GM18498 (cell line): ENCODE results near the gene CDHR1.

Experiments
- ATAC-seq: cut with Tn5 transposase; IDR thresholded peaks from one replicate; pipeline ENCODE4 v1.9.1; 2021; ENCODE audit warnings: mild to moderate bottlenecking, moderate library complexity; ENCODE audit not compliant: unreplicated experiment

CDHR1 gene

DNA sequence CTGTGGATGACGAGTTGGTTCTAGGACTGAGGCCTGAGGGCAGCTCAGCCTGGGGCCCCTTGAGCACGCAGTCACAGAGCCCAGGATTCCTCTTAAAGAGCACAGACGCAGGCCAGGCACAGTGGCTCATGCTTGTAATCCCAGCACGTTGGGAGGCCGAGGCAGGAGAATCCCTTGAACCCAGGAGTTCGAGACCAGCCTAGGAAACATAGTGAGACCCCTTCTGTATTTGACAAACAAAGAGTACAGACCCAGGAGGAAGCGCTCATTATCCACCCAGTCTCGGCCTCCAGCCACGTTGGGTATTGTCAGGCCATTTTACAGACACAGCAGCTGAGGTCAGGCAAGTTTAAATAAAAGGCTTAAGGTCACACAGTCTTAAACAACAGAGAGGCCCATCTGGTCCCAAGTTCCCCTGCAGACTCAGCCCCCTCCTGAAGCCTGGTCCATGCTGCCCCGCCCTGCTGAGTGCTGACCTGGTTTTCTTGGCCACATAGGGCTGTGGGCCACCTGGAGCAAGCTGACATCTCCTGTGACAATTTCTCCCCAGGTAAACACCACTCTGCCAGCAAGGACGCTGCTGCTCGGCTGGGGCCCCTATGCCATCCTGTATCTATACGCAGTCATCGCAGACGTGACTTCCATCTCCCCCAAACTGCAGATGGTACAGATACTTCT is 63.1 kb downstream of the CDHR1 start:
- no peak for ATAC-seq

DNA sequence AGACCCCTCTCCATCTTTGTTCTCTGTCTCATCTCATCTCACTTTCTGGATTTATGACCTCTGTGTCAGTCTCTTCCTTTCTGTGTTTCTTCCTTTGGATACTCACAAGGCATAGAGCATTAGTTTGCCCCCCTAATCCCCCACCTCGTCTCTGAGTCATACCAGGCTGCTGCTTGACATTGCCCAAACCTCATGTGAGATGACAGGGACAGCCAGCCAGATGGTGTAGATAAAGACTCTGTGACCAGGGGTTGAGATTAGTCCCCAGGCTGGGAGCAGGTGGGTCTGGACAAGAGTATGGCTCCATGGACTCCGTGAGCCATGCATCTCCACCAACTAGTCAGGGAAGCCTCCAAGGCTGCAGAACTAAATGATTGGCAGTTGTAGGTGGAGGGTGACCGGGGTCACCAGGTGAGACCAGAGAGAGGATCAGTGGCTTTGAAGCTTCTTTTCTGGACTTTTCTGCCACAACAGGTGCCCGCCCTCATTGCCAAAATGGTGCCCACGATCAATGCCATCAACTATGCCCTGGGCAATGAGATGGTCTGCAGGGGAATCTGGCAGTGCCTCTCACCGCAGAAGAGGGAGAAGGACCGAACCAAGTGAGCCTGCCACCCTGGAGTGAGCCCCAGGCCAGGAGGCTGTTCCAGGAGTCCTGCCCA is 63.8 kb downstream of the CDHR1 start:
- no peak for ATAC-seq

DNA sequence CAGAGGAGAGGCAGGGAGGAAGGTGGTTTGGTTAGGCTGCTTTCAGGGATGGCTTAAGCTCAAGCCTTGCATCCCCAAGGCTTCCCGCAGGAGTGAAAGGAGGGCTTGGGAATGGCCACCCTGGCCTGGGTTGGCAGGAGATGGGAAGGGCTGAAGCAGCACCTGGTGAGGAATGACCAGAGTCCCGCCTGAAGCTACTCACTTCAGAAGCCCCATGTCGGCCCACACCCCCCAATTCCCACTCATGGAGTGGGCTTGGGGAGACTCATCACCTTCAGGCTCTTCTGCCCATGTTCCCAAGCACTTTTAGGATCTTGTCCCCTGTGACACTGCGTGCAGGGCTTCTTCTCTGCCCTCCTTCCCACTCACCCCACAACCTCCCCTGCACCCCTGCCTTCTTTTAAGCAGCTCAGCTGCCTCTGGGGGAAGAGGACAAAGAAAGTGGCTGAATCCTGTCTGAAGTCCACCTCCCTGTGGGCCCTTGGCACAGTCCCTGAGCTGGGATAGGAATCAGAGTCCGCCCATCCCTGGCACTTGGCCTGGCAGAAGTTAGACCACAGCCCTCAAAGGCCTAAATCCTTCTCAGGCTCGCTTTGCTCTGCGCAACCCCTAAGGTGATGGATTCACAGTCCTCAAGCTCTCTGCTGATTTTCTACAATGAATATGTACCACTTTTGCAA is 67.0 kb downstream of the CDHR1 start:
- ATAC-seq: no peak

DNA sequence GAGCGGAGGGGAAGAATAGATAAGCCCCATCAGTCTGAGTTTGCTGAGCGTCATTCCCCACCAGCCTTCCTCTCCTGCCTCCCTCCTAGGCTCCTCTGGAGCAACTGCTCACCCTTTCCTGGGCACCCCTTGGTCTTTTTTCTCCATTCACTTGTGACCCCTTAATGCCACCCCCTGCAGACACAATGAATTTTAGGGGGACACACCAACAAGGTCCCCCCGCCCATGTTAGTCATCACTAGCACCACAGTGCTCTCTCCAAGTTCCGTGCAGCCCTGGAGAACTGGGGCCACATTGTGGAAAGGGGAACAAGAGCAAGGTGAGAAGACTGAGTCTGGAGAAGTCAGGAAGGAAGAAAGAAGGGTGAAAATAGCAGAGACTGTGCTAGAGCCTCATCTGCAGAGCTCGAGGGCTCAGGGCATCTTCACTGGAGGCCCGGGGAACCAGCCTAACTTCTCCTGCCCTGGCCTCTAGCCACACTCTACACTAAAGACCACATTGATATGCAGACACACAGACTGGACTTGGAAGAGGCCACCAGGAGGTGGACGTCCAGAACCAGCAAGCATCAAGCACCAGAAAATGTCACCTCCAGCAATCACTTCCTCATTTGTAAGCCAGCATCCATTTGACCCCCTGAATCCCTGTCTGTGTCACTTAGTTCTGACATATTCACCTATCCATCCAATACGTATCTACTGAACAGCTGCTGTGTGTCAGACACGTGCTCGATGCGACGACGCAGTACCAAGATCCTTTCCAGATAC is 68.0 kb downstream of the CDHR1 start:
- no peak for ATAC-seq

DNA sequence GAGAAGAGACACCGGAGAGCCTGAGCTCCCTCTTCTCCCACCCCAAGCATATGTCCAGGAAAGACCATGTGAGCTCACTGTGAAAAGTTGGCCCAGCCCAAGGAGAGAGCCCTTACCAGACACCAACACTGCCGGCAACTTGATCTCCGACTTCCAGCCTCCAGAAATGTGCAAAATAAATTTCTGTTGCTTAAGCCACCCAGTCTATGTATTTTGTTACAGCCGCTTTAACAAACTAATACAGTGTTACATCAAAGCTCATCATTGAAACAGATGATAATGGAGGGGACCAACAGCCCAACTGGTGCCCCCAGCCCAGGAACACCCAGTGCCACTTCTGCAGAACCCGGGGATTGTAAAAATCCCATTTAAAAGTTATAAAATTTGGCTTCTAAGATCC is 69.4 kb downstream of the CDHR1 start:
- ATAC-seq: no peak

DNA sequence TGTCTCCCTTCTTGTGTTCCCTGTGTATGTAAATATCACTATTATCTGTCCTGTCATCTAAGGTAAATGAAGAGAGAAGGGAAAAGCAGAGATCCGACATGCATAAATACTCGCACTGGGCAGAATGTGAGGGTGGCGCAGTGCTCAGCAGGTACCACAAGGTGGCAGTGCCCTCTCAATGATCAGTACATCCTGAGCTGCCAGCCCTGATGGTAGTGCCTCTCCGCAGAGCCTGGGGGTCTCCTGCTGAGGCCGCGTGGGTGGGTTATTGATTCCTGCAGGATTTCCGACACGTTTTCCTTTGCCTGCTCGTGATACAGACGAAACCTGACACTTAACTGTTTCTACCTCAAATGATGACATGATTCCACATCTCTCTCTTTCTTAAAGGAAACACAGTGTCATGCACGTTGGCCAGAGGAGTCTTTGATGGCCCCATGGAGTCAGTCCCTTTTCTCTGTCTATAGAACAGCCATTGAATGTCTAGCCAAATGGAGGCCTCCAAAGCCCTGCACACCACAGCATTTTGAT is 70.3 kb downstream of the CDHR1 start:
- ATAC-seq: peak; percentile 94

DNA sequence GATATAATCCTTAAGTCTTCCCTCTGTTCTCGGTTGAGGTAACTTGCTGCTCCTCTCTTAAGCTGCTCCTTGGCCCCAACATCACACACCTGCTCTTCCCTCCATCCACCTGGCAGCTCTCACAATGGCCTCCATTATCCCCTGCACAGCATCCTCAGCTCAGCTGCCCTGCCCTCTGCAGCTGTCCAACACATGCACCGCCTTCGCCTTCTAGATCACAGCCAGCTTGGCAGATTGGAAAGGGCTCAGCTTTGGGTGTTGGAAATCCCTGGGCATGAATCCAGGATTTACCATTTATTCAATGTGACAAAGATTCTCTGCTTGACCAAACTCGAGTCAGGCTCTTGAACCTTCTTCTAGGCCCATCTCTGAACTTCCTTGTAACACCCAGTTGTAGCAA is 71.1 kb downstream of the CDHR1 start:
- ATAC-seq: no peak

DNA sequence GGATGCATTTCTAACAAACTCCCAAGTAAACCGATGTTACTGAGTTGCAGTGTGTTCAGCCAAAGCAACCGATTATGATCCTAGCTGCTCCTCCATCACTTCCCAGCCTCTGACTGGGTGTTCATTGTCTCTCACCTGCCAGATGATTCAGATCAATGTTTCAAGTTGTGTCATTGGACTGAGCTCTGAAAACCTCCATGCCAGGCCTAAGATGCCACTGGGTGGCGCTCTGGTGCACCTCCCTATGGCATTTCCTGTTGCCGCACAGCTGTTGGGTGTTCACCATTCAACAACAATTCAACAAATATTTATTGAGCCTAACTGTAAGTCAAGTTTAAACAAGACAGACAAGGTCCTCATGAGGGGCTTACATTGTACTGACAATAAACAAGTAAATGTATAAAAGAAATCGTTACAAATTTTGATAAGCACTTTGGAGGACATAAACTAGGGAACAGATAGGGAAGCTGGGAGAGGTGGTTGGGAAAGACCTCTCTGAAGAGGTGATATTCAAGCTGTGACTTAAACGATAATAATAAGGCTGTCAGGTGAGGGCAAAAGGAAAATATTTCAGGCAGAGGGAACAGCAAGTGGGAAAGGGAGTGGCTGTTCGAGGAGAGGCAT is 73.3 kb downstream of the CDHR1 start:
- peak; percentile 57 for ATAC-seq

DNA sequence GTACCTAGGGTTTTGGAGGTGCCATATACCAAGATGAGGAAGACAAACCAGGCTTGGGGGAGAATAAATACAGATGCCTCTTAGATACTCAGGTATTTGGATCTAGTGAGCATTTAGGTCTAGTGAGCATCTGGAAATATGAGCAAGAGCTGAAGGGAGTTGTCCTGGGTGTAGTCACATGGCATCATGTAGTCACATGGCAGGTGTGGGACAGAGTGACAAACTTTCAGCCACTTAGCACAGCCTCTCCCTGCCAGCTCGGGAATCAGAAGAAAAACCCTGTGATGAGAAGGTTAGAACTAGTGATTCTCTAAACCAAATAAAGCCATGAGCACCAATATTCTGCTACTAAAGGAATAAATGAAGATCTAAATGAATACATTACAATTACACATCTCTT is 74.8 kb downstream of the CDHR1 start:
- no peak for ATAC-seq
